GM21528 (cell line): ENCODE measurements around the gene RANGRF.

ENCODE experiments used
- ATAC-seq: cut with Tn5 transposase; IDR thresholded peaks from one replicate; pipeline ENCODE4 v1.9.1; 2021; ENCODE audit warnings: mild to moderate bottlenecking, moderate library complexity; ENCODE audit not compliant: unreplicated experiment, low FRiP score

RANGRF gene

GRCh38 chr17:8312726-8313600 lies 24.5 kb downstream of the RANGRF start:
- no peak for ATAC-seq

- ATAC-seq = no peak
These were observed 26.6 kb downstream of the RANGRF start for GRCh38 chr17:8314797-8315763.

GRCh38 chr17:8315764-8316217 lies 27.3 kb downstream of the RANGRF start:
- no peak for ATAC-seq

GRCh38 chr17:8318010-8318935 lies 29.8 kb downstream of the RANGRF start:
- no peak for ATAC-seq

GRCh38 chr17:8320262-8320661 lies 31.8 kb downstream of the RANGRF start:
- ATAC-seq = no peak

GRCh38 chr17:8320990-8321389 lies 32.5 kb downstream of the RANGRF start:
- no peak for ATAC-seq

GRCh38 chr17:8322061-8322460 lies 33.6 kb downstream of the RANGRF start:
- ATAC-seq = no peak

GRCh38 chr17:8324132-8324531 lies 35.7 kb downstream of the RANGRF start:
- no peak for ATAC-seq

- ATAC-seq = no peak
These were observed 36.5 kb downstream of the RANGRF start for GRCh38 chr17:8324923-8325322.

GRCh38 chr17:8326511-8327302 lies 38.2 kb downstream of the RANGRF start:
- no peak for ATAC-seq

GRCh38 chr17:8327303-8327649 lies 38.8 kb downstream of the RANGRF start:
- no peak for ATAC-seq

- no peak for ATAC-seq
These were observed 43.7 kb downstream of the RANGRF start for GRCh38 chr17:8332128-8332527.

- ATAC-seq = no peak
These were observed 44.2 kb downstream of the RANGRF start for GRCh38 chr17:8332688-8333087.

GRCh38 chr17:8333281-8333680 lies 44.8 kb downstream of the RANGRF start:
- ATAC-seq = no peak

GRCh38 chr17:8337802-8338752 lies 49.6 kb downstream of the RANGRF start:
- no peak for ATAC-seq

- no peak for ATAC-seq
These were observed 50.3 kb downstream of the RANGRF start for GRCh38 chr17:8338753-8339140.

GRCh38 chr17:8339540-8339939 lies 51.1 kb downstream of the RANGRF start, which contains the start of gene ODF4:
ODF4 (plus strand) TSS chr17:8339840; CDS start chr17:8340052, 212 bp downstream.
- ATAC-seq = no peak
